ENCODE measurements around the gene SRCIN1.
"Not testable (repeated sequence)": the region's sequence is repeated elsewhere in the genome, so short reads cannot be mapped to it uniquely, and the experiment has no call there.

Gene SRCIN1

GRCh38 chr17:38625482-38625881 lies 19.7 kb upstream of the SRCIN1 start:
- no peak for ATAC-seq (ENCODE audit: low read depth)
- TF ChIP-seq CTCF (IDR thresholded peaks at IDR 0.05; ENCODE audit: poor library complexity, severe bottlenecking) = no peak
- Histone ChIP-seq H3K36me3 (ENCODE audit: low read depth) (no peaks in the 10 kb centered on the region), H3K4me1 (ENCODE audit: insufficient read depth, poor library complexity, severe bottlenecking) (no peaks in the 10 kb centered on the region), H3K27me3 (ENCODE audit: insufficient read depth, poor library complexity, severe bottlenecking) (no peaks in the 10 kb centered on the region), H3K27ac (ENCODE audit: poor library complexity, severe bottlenecking) (no peak overlapping the region), H3K9me3 (ENCODE audit: severe bottlenecking) (no peaks in the 10 kb centered on the region), H3K4me3 (ENCODE audit: severe bottlenecking) (no peak overlapping the region)
- no peak for DNase-seq (ENCODE audit: low spot score)

- not testable (repeated sequence) for H3K27me3 ChIP-seq (ENCODE audit: insufficient read depth, poor library complexity, severe bottlenecking); H3K36me3 ChIP-seq (ENCODE audit: low read depth); DNase-seq (ENCODE audit: low spot score); H3K27ac ChIP-seq (ENCODE audit: poor library complexity, severe bottlenecking); H3K9me3 ChIP-seq (ENCODE audit: severe bottlenecking); H3K4me3 ChIP-seq (ENCODE audit: severe bottlenecking); ATAC-seq (ENCODE audit: low read depth); H3K4me1 ChIP-seq (ENCODE audit: insufficient read depth, poor library complexity, severe bottlenecking)
These were observed 19.1 kb upstream of the SRCIN1 start for GRCh38 chr17:38624782-38625355.

GRCh38 chr17:38621538-38621937 lies 15.8 kb upstream of the SRCIN1 start:
- H3K27ac ChIP-seq (ENCODE audit: poor library complexity, severe bottlenecking) = no peak overlapping the region
- no peaks in the 10 kb centered on the region for H3K27me3 ChIP-seq (ENCODE audit: insufficient read depth, poor library complexity, severe bottlenecking)
- no peaks in the 10 kb centered on the region for H3K9me3 ChIP-seq (ENCODE audit: severe bottlenecking)
- ATAC-seq (ENCODE audit: low read depth) (no peak), DNase-seq (ENCODE audit: low spot score) (no peak)
- H3K4me3 ChIP-seq (ENCODE audit: severe bottlenecking) = no peak overlapping the region
- no peak for TF ChIP-seq CTCF (IDR thresholded peaks at IDR 0.05; ENCODE audit: poor library complexity, severe bottlenecking)
- no peaks in the 10 kb centered on the region for H3K36me3 ChIP-seq (ENCODE audit: low read depth)
- H3K4me1 ChIP-seq (ENCODE audit: insufficient read depth, poor library complexity, severe bottlenecking) = no peaks in the 10 kb centered on the region

GRCh38 chr17:38620551-38621277 lies 15.0 kb upstream of the SRCIN1 start:
- H3K4me3 ChIP-seq (ENCODE audit: severe bottlenecking) = no peak overlapping the region
- no peak overlapping the region for H3K27ac ChIP-seq (ENCODE audit: poor library complexity, severe bottlenecking)
- H3K9me3 ChIP-seq (ENCODE audit: severe bottlenecking) = no peaks in the 10 kb centered on the region
- DNase-seq (ENCODE audit: low spot score) = no peak
- no peaks in the 10 kb centered on the region for H3K4me1 ChIP-seq (ENCODE audit: insufficient read depth, poor library complexity, severe bottlenecking)
- no peak for ATAC-seq (ENCODE audit: low read depth)
- H3K36me3 ChIP-seq (ENCODE audit: low read depth) = no peaks in the 10 kb centered on the region
- no peak for TF ChIP-seq CTCF (IDR thresholded peaks at IDR 0.05; ENCODE audit: poor library complexity, severe bottlenecking)
- H3K27me3 ChIP-seq (ENCODE audit: insufficient read depth, poor library complexity, severe bottlenecking) = no peaks in the 10 kb centered on the region

- ATAC-seq (ENCODE audit: low read depth) (no peak), DNase-seq (ENCODE audit: low spot score) (no peak)
- Histone ChIP-seq H3K27ac (ENCODE audit: poor library complexity, severe bottlenecking) (no peak overlapping the region), H3K4me1 (ENCODE audit: insufficient read depth, poor library complexity, severe bottlenecking) (no peaks in the 10 kb centered on the region), H3K9me3 (ENCODE audit: severe bottlenecking) (no peaks in the 10 kb centered on the region), H3K36me3 (ENCODE audit: low read depth) (no peaks in the 10 kb centered on the region), H3K27me3 (ENCODE audit: insufficient read depth, poor library complexity, severe bottlenecking) (no peaks in the 10 kb centered on the region), H3K4me3 (ENCODE audit: severe bottlenecking) (no peak overlapping the region)
- TF ChIP-seq CTCF (IDR thresholded peaks at IDR 0.05; ENCODE audit: poor library complexity, severe bottlenecking) = no peak
These were observed 14.3 kb upstream of the SRCIN1 start for GRCh38 chr17:38619937-38620550.

Data from RWPE2 (cell line).